ENCODE results near the gene MON1B. TPM values are rescaled to one million over a fixed set of nuclear protein-coding genes. Genes with fewer than 3 reads are reported as not detected.
"Not testable (repeated sequence)": the region's sequence is repeated elsewhere in the genome, so short reads cannot be mapped to it uniquely, and the experiment has no call there.

Gene MON1B
- total RNA-seq, 1 experiment from 2014 or later: 12.9 TPM

DNA sequence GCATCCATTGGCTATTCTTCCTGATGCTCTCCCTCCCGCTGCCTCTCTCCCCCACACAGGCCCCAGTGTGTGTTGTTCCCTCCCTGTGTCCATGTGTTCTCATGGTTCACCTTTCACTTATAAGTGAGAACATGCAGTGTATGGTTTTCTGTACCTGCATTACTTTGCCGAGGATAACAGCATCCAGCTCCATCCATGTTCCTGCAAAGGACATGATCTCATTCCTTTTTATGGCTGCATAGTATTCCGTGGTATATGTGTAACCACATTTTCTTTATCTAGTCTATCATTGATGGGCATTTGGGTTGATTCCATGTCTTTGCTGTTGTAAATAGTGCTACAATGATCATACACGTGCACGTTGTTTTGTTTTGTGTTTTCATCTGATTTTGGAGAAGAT is 51.5 kb downstream of the MON1B start:
- not testable (repeated sequence) for DNase-seq (ENCODE audit: low read depth)

DNA sequence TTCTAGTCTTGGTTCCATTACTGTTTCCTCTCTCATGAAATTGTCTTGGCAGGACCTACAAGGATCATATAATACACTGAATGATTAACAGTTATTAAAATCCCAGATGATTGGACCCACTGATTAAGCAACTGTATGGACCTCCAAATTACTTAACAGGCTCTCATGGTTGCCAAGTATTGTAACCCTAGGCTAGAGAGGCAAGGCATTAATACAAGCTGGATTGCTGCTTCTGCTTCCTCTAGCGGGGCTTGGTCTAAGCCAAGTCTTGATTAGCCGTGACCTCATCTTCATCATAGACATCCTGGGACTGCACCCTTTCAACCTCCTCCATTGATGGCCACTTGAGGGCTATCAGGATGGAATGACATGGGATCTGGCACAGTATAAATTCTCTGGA is 55.2 kb downstream of the MON1B start:
- DNase-seq (ENCODE audit: low read depth): no peak

DNA sequence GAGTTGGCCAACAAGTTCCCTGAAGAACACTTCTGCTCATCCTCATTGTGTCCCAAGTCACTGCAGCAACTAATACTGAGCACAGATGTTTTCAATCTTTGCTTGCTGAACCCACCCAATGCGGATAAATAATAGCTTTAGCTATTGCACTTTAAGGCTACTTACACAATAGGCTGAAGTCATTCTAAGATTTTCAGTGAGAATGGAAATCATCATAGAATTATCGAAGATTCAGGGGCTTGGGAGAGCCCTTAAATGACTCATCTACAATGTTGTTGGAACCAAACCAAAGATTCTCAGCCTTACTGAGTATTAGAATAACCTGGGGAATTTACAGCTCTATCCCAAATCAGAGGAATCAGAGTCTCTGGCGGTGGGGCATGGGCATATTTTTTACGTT is 59.4 kb downstream of the MON1B start:
- DNase-seq (ENCODE audit: low read depth): peak; percentile 13

Other genes starting within 250 kb of the MON1B start
- not detected in 2 replicates for gene SYCE1L, start 8.2 kb downstream of the MON1B start, total RNA-seq (2014; rRNA removed; shearing (Covaris generic))
- 0.03 and 0.14 TPM in 2 replicates for gene ADAMTS18, start 243.8 kb downstream of the MON1B start, total RNA-seq (2014; rRNA removed; shearing (Covaris generic))

Measured in HT1080 (cell line).